ENCODE data around the gene SEC24C. TPM values are rescaled to one million over a fixed set of nuclear protein-coding genes. Genes with fewer than 3 reads are reported as not detected.

The SEC24C gene
- total RNA-seq, 1 donor from 2014 or later: 96.5 TPM

DNA sequence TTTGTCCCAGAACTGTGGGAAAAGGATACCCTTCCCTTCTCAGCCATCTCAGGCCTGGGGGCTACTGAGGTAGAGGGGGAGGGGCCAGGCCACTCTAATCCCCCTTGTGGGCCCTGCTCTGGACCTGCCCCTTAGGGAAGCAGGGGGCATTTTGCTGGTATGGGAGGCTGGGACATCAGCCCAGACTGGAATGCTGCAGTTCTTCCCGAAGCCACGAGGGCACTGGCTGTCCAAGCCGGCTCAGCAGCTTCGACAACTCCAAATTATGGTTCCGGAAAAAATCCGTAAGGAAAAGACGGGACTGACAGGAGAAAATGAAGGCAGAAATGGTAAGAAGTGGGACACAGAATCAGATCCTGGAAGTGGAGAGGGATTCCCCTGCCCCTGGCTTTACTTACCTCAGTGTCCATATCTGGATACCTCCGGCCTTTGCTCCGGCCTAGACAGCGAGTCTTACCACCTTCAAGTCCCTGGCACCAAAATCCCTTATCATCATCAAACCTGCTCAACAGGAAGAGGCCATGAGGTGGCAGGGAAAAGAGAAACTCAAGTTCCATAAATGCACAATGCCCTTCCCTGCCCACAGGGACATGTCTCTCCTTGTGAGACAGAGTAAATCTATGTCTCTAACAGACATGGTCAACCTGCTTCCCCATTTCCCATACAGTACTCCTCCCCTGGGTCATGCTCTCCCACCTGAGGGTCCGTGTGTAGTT lies 58.3 kb downstream of the SEC24C start:
- Mint-ChIP-seq H3K4me3 (ENCODE audit: low read depth) (no peak overlapping the region), H3K36me3 (ENCODE audit: insufficient read depth) (peaks cover 16% of the 10 kb centered on the region), H3K4me1 (ENCODE audit: low read depth) (no peaks in the 10 kb centered on the region), H3K27ac (no peak overlapping the region), H3K9me3 (ENCODE audit: low read depth) (no peaks in the 10 kb centered on the region), H3K27me3 (no peaks in the 10 kb centered on the region)
- TF ChIP-seq, protein P1, sequence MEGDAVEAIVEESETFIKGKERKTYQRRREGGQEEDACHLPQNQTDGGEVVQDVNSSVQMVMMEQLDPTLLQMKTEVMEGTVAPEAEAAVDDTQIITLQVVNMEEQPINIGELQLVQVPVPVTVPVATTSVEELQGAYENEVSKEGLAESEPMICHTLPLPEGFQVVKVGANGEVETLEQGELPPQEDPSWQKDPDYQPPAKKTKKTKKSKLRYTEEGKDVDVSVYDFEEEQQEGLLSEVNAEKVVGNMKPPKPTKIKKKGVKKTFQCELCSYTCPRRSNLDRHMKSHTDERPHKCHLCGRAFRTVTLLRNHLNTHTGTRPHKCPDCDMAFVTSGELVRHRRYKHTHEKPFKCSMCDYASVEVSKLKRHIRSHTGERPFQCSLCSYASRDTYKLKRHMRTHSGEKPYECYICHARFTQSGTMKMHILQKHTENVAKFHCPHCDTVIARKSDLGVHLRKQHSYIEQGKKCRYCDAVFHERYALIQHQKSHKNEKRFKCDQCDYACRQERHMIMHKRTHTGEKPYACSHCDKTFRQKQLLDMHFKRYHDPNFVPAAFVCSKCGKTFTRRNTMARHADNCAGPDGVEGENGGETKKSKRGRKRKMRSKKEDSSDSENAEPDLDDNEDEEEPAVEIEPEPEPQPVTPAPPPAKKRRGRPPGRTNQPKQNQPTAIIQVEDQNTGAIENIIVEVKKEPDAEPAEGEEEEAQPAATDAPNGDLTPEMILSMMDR (IDR thresholded peaks at IDR 0.05; ENCODE audit: unreplicated experiment): no peak
- DNase-seq (ENCODE audit: low spot score, unreplicated experiment): no peak

DNA sequence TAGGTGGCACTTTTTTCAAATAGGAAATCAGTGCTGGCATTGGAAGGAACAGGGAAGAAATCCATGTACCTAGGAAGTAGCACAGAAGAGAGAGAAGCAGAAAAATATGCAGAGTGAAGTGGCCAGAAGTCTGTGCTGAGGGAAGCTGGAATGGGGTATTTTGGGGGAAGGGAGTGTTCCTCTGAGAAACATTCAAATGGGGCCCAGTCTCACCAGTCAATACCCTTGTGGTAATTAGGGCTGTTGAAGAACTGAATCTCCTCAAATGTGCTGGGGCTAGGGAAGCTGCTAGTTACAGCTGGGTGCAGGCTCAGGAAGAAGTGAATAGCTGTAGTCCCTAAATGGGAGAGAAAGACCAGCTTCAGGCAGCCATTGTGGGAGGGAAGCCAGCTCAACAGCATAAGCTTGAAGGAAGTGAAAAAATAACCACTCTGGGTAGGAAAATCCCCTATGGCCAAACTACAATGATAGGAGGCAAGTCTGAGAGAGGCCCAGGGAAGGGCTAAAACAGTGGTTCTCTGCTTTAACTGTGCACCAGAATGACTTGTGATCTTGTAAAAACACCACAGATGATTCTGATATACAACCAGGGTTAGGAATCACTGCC lies 59.6 kb downstream of the SEC24C start:
- H3K36me3 Mint-ChIP-seq (ENCODE audit: insufficient read depth): peaks cover 14% of the 10 kb centered on the region
- H3K27ac Mint-ChIP-seq: no peak overlapping the region
- H3K4me3 Mint-ChIP-seq (ENCODE audit: low read depth): no peak overlapping the region
- no peaks in the 10 kb centered on the region for H3K9me3 Mint-ChIP-seq (ENCODE audit: low read depth)
- no peaks in the 10 kb centered on the region for H3K4me1 Mint-ChIP-seq (ENCODE audit: low read depth)
- TF ChIP-seq, protein P1 (IDR thresholded peaks at IDR 0.05; ENCODE audit: unreplicated experiment): no peak
- no peaks in the 10 kb centered on the region for H3K27me3 Mint-ChIP-seq
- DNase-seq (ENCODE audit: low spot score, unreplicated experiment): no peak

DNA sequence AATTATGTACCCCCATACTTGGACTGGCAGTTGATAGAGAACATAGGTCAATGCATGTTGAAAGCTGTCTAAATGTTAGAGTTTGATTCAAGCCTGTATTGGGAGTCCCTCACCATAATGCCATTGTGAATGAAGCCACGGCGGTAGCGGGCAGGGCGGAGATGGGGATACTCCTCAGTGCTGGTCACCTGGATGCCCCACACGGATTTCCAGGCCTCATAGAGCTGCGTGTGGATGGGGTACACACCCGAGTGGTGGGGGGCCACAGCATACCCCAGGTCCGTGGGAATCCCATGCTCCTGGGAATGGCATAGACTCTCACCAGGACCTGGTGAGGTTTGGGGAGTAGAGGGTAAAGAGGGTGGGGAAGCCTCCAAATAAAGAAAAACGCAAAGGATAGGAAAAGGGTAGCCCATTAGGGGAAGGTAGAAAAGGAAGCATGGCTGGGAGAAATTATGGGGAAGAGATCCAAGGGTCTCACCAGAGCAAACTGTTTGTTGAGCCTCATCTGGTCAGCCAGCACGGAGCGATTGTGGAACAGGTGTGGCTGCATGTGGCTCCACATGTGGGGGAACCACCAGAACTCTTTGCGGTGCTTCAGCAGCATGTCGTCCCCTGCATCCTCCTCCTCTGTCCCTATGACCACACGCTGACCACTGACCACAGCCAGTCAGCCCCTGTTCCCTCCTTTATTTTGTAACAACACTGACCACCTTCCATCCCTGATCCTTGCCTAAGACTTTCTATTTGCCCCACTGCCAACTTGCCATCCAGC lies 62.2 kb downstream of the SEC24C start:
- H3K9me3 Mint-ChIP-seq (ENCODE audit: low read depth): no peaks in the 10 kb centered on the region
- H3K27ac Mint-ChIP-seq: no peak overlapping the region
- H3K4me1 Mint-ChIP-seq (ENCODE audit: low read depth): peaks cover 4% of the 10 kb centered on the region
- no peaks in the 10 kb centered on the region for H3K27me3 Mint-ChIP-seq
- DNase-seq (ENCODE audit: low spot score, unreplicated experiment): no peak
- H3K4me3 Mint-ChIP-seq (ENCODE audit: low read depth): no peak overlapping the region
- TF ChIP-seq, protein P1 (IDR thresholded peaks at IDR 0.05; ENCODE audit: unreplicated experiment): no peak
- H3K36me3 Mint-ChIP-seq (ENCODE audit: insufficient read depth): peaks cover 18% of the 10 kb centered on the region

DNA sequence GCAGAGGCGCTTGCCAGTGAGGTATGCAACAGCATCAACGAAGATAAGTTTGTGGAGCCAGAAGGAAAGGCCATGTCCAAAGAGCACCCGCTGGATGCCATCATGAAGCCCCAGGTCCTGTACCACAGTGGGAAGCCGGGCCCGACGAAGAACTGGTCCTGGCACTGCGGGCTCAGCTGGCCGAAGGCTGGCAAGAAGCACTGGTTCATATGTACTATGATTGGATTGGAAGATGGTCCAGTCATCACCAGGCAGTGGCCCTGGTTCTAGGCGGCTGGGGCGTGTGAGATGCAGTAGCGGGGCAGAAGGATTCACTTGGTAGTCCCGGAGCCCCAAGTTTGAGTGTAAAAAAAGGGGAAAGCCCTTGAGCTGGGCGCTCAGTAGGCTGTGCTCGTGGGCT lies 63.3 kb downstream of the SEC24C start:
- H3K4me1 Mint-ChIP-seq (ENCODE audit: low read depth): peaks cover 4% of the 10 kb centered on the region
- H3K4me3 Mint-ChIP-seq (ENCODE audit: low read depth): no peak overlapping the region
- H3K36me3 Mint-ChIP-seq (ENCODE audit: insufficient read depth): peaks cover 18% of the 10 kb centered on the region
- no peak for DNase-seq (ENCODE audit: low spot score, unreplicated experiment)
- TF ChIP-seq, protein P1 (IDR thresholded peaks at IDR 0.05; ENCODE audit: unreplicated experiment): no peak
- H3K27me3 Mint-ChIP-seq: no peaks in the 10 kb centered on the region
- no peak overlapping the region for H3K27ac Mint-ChIP-seq
- H3K9me3 Mint-ChIP-seq (ENCODE audit: low read depth): no peaks in the 10 kb centered on the region

DNA sequence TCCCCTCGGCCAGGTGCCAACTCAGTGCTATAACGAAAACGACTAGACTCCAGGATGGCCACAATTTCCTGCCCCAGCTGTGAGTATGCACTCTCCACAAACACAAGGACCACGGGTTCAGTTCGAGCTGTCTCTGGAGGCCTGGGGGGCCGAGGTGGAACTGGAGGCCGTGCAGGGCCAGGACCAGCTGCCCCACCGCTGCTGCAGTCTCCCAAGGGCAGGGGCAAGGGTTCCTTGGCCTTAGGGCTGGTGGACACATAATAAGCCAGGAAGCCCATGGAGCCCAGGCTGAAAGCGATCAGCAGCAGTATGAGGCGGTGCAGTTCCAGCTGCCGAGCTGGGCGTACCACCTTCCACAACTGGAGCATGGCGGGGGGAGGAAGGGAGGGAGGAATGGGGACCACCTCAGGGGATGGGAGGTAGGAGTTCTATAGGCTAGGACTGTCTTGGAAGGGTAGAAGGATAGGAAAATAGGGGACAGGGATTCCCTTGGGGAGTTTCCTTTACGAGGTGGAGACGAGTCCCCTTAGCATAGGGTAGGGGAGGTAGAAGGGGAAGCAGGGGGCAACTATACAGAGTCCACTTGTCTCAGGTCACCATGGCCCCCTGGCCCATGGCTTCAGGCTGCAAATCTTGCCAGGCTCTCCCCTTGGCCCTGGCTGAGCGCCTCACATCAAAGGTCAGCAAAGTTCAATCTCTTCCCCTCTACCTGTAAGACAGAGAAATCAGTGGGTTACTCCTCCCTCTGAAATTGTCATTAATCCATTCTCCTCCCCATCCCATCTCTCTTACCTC lies 64.0 kb downstream of the SEC24C start:
- no peaks in the 10 kb centered on the region for H3K9me3 Mint-ChIP-seq (ENCODE audit: low read depth)

More for the DNA sequence above, 64.0 kb downstream of the SEC24C start:
- H3K27me3 Mint-ChIP-seq: no peaks in the 10 kb centered on the region
- H3K4me3 Mint-ChIP-seq (ENCODE audit: low read depth): no peak overlapping the region
- no peak for DNase-seq (ENCODE audit: low spot score, unreplicated experiment)
- TF ChIP-seq, protein P1 (IDR thresholded peaks at IDR 0.05; ENCODE audit: unreplicated experiment): no peak
- peaks cover 4% of the 10 kb centered on the region for H3K4me1 Mint-ChIP-seq (ENCODE audit: low read depth)
- H3K27ac Mint-ChIP-seq: no peak overlapping the region
- peaks cover 18% of the 10 kb centered on the region for H3K36me3 Mint-ChIP-seq (ENCODE audit: insufficient read depth)
